Fibroblast of pulmonary artery (primary cell): ENCODE results near the gene CD22.

Experiments used
- DNase-seq: peaks from one replicate; pipeline ENCODE4 v3.0.0-alpha.2; 2010; ENCODE audit warnings: low read depth
- H3K4me3 ChIP-seq: replicated peaks from 2 replicates; pipeline ENCODE4 v1.5.1; 2011; ENCODE audit warnings: low read depth, mild to moderate bottlenecking, control low read depth, low read length, moderate library complexity
- TF ChIP-seq, protein P1 (sequence below): IDR thresholded peaks from 2 replicates; pipeline ENCODE4 v1.5.1; 2011; ENCODE audit warnings: mild to moderate bottlenecking, control low read depth, low read length, inconsistent platforms; ENCODE audit errors: missing control alignments

CD22 gene

DNA sequence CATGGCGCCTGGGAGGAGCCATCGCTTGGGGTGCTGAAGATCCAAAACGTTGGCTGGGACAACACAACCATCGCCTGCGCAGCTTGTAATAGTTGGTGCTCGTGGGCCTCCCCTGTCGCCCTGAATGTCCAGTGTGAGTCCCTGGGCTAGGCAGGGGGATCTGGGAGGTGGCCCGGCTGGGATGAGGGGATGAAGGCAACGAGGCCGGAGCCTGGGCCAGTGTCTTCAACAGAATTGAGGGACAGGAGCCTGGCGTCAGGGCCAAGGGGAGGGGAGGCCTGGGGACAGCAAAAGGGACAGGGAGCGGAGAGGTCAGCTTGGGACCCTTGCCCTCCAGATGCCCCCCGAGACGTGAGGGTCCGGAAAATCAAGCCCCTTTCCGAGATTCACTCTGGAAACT lies 12.0 kb downstream of the CD22 start:
- DNase-seq: no peak
- TF ChIP-seq, protein P1, sequence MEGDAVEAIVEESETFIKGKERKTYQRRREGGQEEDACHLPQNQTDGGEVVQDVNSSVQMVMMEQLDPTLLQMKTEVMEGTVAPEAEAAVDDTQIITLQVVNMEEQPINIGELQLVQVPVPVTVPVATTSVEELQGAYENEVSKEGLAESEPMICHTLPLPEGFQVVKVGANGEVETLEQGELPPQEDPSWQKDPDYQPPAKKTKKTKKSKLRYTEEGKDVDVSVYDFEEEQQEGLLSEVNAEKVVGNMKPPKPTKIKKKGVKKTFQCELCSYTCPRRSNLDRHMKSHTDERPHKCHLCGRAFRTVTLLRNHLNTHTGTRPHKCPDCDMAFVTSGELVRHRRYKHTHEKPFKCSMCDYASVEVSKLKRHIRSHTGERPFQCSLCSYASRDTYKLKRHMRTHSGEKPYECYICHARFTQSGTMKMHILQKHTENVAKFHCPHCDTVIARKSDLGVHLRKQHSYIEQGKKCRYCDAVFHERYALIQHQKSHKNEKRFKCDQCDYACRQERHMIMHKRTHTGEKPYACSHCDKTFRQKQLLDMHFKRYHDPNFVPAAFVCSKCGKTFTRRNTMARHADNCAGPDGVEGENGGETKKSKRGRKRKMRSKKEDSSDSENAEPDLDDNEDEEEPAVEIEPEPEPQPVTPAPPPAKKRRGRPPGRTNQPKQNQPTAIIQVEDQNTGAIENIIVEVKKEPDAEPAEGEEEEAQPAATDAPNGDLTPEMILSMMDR: no peak
- H3K4me3 ChIP-seq: no peak overlapping the region

DNA sequence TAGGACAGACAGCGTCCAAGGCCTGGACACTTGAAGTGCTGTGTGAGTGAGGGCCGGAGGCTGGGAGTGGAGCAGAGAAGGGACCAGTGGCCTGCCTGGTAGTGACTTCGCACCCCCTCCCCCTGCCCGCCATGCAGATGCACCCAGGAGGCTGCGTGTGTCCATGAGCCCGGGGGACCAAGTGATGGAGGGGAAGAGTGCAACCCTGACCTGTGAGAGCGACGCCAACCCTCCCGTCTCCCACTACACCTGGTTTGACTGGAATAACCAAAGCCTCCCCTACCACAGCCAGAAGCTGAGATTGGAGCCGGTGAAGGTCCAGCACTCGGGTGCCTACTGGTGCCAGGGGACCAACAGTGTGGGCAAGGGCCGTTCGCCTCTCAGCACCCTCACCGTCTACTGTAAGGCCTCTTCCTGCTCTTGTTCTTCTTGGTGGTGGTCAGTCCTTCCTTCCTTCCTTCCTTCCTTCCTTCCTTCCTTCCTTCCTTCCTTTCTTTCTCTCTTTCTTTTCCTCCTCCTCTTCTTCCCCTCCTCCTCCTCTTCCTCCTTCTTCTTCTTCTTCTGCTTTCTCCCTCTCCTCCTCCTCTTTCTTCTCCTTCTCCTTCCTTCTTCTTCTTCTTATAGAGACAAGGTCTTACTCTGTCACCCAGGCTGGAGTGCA lies 12.7 kb downstream of the CD22 start:
- DNase-seq: no peak
- H3K4me3 ChIP-seq: no peak overlapping the region
- TF ChIP-seq, protein P1: no peak

GRCh38 chr19:35342430-35342829 lies 13.4 kb downstream of the CD22 start:
- TF ChIP-seq, protein P1: no peak
- DNase-seq: no peak
- H3K4me3 ChIP-seq: no peak overlapping the region

GRCh38 chr19:35344511-35345031 lies 15.6 kb downstream of the CD22 start:
- TF ChIP-seq, protein P1: no peak
- no peak overlapping the region for H3K4me3 ChIP-seq
- DNase-seq: no peak

GRCh38 chr19:35345671-35346111 lies 16.7 kb downstream of the CD22 start:
- no peak overlapping the region for H3K4me3 ChIP-seq
- DNase-seq: no peak
- TF ChIP-seq, protein P1: no peak

- H3K4me3 ChIP-seq: no peak overlapping the region
- no peak for DNase-seq
- TF ChIP-seq, protein P1: no peak
Observed at GRCh38 chr19:35346193-35347052, 17.4 kb downstream of the CD22 start.
